ENCODE data around the gene ZNF581.

ZNF581 gene

DNA sequence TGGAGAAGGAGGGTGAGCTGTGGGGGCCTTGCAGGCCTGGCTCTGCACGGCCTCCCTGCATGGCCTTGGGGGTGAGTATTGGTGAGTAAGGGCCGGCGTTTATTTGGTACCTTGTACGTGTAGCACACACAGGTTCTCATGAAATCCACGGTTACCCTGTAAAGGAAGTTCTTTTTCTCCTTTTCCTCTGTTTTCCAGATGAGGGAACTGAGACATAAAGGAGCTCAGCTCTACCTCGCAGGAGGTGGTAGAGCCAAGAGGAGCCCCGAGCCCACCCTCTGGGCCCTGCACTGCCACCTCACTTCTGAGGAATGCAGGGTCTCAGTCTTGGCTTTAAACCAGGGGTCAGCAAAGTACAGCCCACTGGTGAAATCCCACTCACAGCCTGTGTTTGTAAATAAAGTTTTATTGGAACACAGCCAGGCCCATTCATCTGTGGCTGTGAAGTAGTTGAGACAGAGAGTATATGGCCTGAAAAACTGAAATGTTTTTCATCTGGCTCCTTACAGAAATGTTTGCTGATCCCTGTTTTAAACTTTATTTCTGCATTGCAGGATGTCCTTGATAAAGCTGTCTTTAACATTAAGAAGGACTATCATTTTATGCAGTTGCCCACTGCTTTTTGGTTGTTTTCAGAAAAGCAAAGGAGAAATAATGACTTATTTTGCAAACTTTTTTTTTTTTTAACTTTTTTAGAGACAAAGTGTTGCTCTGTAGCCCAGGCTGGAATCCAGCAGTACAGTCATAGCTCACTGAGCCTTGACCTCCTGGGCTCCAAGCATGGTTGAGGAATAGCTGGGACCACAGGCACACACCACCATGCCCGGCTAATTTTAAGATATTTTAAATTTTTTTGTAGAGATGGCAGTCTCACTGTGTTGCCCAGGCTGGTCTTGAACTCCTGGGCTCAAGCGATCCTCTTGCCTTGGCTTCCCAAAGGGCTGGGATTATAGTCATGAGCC lies 38.0 kb downstream of the ZNF581 start:
- TF ChIP-seq NFIC (IDR thresholded peaks at IDR 0.05) = 0 out of 2 replicates have a peak, but pooled peaks have one; percentile 6
- TF ChIP-seq TCF12 (IDR thresholded peaks at IDR 0.05; ENCODE audit: low read depth) = no peak

DNA sequence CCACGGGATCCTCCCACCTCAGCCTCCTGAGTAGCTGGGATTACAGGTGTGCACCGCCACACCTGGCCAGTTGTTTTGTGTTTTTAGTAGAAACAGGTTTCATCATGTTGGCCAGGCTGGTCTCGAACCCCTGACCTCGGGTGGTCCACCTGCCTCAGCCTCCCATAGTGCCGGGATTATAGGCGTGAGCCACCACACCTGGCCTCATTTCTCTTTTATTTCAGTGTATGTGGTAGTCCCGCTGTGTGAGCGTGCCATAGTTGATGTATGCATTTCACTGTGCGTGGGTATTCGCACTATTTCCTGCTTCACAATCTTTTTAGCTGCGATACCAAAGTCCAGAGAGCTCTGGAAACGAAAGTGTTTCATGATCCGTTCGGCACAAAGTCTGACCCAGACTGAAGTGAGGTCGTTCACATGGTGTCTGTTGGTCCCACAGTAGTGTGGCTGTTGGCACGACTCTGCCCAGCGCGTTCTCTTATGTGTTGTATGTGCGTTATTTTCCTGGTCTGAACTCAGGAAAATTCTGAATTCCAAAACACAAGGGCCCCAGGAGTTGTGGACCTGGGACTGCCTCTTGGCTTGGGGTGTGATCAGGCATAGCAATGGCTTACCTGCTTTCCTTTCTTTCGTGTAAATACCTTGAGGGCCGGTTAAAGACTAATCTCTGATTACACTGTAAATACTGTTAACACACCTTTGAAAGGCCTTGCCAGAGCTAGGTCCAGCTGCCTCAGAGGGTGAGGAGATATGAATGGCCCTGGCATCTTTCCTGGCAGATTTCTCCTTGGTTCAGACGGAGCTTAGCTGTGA lies 40.2 kb downstream of the ZNF581 start:
- no peak for TF ChIP-seq EGR1 (IDR thresholded peaks at IDR 0.05)
- no peak for TF ChIP-seq ZBTB7A (IDR thresholded peaks at IDR 0.05; ENCODE audit: low read depth)
- TF ChIP-seq, protein P1, sequence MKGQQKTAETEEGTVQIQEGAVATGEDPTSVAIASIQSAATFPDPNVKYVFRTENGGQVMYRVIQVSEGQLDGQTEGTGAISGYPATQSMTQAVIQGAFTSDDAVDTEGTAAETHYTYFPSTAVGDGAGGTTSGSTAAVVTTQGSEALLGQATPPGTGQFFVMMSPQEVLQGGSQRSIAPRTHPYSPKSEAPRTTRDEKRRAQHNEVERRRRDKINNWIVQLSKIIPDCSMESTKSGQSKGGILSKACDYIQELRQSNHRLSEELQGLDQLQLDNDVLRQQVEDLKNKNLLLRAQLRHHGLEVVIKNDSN (IDR thresholded peaks at IDR 0.05) = no peak
- no peak for TF ChIP-seq TAF1 (IDR thresholded peaks at IDR 0.05; ENCODE audit: low read depth)
- no peak for TF ChIP-seq YY1 (IDR thresholded peaks at IDR 0.05; ENCODE audit: low read depth)

DNA sequence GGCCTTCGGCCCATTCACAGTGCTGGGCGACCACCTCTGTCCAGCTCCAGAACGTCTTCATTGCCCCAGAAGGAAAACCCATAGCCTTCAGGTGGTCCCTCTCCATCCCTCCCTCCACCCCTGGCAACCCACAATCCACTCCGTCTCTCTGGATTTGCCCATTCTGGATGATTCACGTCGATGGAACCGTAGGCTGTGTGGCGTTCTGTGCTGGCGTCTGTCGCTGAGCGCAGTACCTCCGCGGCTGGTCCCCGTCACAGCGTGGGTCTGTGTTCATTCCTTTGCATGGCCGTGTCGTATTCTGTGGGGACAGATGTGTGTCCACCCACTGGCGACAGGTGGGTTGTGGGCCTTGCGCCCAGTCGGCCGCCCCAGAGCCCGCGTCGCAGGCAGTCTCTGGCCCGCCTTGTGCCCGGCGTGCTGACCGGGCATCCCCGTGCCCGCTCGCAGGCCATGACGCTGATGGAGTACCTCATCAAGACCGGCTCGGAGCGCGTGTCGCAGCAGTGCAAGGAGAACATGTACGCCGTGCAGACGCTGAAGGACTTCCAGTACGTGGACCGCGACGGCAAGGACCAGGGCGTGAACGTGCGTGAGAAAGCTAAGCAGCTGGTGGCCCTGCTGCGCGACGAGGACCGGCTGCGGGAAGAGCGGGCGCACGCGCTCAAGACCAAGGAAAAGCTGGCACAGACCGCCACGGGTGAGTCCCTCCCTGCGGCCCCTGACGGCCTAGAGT lies 41.7 kb downstream of the ZNF581 start:
- TF ChIP-seq FOXM1 (IDR thresholded peaks at IDR 0.05; ENCODE audit: borderline replicate concordance, low read depth) (no peak), EP300 (IDR thresholded peaks at IDR 0.05; ENCODE audit: borderline replicate concordance) (no peak), ZBTB7A (IDR thresholded peaks at IDR 0.05; ENCODE audit: low read depth) (no peak), NFIC (IDR thresholded peaks at IDR 0.05) (no peak), YY1 (IDR thresholded peaks at IDR 0.05; ENCODE audit: low read depth) (no peak), TEAD4 (IDR thresholded peaks at IDR 0.05) (no peak)
- TF ChIP-seq, protein P2, sequence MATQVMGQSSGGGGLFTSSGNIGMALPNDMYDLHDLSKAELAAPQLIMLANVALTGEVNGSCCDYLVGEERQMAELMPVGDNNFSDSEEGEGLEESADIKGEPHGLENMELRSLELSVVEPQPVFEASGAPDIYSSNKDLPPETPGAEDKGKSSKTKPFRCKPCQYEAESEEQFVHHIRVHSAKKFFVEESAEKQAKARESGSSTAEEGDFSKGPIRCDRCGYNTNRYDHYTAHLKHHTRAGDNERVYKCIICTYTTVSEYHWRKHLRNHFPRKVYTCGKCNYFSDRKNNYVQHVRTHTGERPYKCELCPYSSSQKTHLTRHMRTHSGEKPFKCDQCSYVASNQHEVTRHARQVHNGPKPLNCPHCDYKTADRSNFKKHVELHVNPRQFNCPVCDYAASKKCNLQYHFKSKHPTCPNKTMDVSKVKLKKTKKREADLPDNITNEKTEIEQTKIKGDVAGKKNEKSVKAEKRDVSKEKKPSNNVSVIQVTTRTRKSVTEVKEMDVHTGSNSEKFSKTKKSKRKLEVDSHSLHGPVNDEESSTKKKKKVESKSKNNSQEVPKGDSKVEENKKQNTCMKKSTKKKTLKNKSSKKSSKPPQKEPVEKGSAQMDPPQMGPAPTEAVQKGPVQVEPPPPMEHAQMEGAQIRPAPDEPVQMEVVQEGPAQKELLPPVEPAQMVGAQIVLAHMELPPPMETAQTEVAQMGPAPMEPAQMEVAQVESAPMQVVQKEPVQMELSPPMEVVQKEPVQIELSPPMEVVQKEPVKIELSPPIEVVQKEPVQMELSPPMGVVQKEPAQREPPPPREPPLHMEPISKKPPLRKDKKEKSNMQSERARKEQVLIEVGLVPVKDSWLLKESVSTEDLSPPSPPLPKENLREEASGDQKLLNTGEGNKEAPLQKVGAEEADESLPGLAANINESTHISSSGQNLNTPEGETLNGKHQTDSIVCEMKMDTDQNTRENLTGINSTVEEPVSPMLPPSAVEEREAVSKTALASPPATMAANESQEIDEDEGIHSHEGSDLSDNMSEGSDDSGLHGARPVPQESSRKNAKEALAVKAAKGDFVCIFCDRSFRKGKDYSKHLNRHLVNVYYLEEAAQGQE (IDR thresholded peaks at IDR 0.05; ENCODE audit: low read depth) = no peak

DNA sequence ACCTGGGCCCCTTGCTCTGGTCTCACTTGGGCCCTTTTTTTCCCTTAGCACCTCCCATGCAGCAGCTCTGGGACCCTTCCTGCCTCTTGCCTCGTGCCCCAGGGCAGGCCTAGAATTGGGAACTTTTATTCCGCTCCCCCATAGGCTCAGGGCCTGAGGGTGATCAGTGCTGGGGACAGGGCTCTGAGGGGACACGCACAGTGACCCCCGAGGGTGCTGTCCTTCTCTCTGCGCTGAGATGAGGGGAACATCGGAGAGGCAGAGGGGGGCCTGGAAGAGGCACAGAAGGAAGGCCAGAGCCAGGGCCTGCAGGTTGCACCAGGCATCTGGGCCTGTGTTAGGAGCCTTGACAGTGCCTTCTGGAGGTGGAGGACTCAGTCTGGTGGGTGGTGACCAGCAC lies 42.3 kb downstream of the ZNF581 start:
- no peak for TF ChIP-seq YY1 (IDR thresholded peaks at IDR 0.05; ENCODE audit: low read depth)
- TF ChIP-seq, protein P2 (IDR thresholded peaks at IDR 0.05; ENCODE audit: low read depth) = no peak
- TF ChIP-seq NFIC (IDR thresholded peaks at IDR 0.05) = no peak

DNA sequence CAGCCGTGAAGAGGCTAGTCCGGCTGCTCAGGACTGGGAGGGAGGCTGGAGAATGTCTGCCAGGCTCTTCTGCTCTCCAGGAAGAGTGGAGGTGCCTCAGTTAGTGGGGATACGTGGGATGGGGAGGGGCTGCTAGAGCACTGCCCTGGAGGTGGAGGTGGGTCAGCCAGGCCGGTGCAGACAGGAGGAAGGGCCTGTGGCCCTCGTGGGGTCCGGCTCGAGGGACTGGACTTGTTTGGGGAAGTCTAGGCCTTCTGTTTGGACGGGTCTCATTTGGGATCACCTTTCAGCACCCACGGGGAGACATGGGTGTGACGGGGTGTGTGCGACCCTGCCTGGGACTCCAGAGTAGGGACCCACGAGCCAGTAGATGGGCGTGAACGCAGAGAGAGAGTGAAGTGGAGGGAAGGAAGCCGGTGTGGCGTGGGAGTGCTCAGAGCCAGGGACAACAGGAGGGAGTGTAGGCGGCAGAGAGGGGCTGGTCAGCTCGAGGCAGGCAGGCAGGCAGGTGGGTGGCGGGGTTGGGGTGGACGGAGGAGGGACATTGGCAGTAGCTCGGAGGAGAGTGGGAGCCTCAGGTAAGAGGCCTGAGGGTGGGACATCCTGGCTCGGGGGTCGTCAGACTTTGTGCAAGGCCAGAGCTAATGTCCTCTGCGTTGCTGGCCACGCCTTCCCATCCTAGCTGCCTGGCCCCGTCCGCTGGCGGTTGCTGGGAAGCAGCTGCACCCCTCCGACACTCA lies 43.0 kb downstream of the ZNF581 start:
- TF ChIP-seq EP300 (IDR thresholded peaks at IDR 0.05; ENCODE audit: borderline replicate concordance) (no peak), YY1 (IDR thresholded peaks at IDR 0.05; ENCODE audit: low read depth) (no peak), TAF1 (IDR thresholded peaks at IDR 0.05; ENCODE audit: low read depth) (no peak), RAD21 (IDR thresholded peaks at IDR 0.05; ENCODE audit: low read depth) (no peak), ZBTB7A (IDR thresholded peaks at IDR 0.05; ENCODE audit: low read depth) (no peak), TEAD4 (IDR thresholded peaks at IDR 0.05) (no peak), CEBPB (IDR thresholded peaks at IDR 0.05) (no peak), TCF12 (IDR thresholded peaks at IDR 0.05; ENCODE audit: low read depth) (no peak), NFIC (IDR thresholded peaks at IDR 0.05) (no peak)
- TF ChIP-seq, protein P2 (IDR thresholded peaks at IDR 0.05; ENCODE audit: low read depth) = no peak

Data from Ishikawa (cell line).